H9 (cell line): Measurements from ENCODE around the gene SETD6. TPM values are rescaled to one million over a fixed set of nuclear protein-coding genes. Genes with fewer than 3 reads are reported as not detected.
A peak's percentile ranks its signal among the peaks of the same experiment; 100 is the strongest.

ENCODE experiments used
- DNase-seq: peaks from one replicate; pipeline ENCODE4 v3.0.0-alpha.2; 2017
- H2AFZ ChIP-seq: one replicate; pipeline ENCODE4 v1.6.1; 2013; ENCODE audit warnings: mild to moderate bottlenecking, low read length, control low read depth, moderate library complexity
- H2AK5ac ChIP-seq: 2 replicates; pipeline ENCODE4 v1.6.1; 2013; ENCODE audit warnings: low read length, control low read depth, mixed read lengths; ENCODE audit not compliant: insufficient read length
- H2BK120ac ChIP-seq: one replicate; pipeline ENCODE4 v1.6.1; 2013; ENCODE audit warnings: low read depth, mild to moderate bottlenecking, low read length, control low read depth, inconsistent platforms; ENCODE audit not compliant: poor library complexity, severe bottlenecking
- H2BK12ac ChIP-seq: 2 replicates; pipeline ENCODE4 v1.6.1; 2013; ENCODE audit warnings: low read length, control low read depth, mixed read lengths, low read depth; ENCODE audit not compliant: insufficient read length
- H2BK15ac ChIP-seq: 2 replicates; pipeline ENCODE4 v1.6.1; 2013; ENCODE audit warnings: low read depth, low read length, control low read depth
- H2BK20ac ChIP-seq: one replicate; pipeline ENCODE4 v1.6.1; 2013; ENCODE audit warnings: low read depth, mild to moderate bottlenecking, low read length, control low read depth, inconsistent platforms; ENCODE audit not compliant: poor library complexity, severe bottlenecking
- H2BK5ac ChIP-seq: 2 replicates; pipeline ENCODE4 v1.6.1; 2013; ENCODE audit warnings: low read length, control low read depth, mixed read lengths; ENCODE audit not compliant: insufficient read length
- H3K14ac ChIP-seq: 2 replicates; pipeline ENCODE4 v1.6.1; 2013; ENCODE audit warnings: low read length, control low read depth; ENCODE audit not compliant: insufficient read depth
- H3K18ac ChIP-seq: 2 replicates; pipeline ENCODE4 v1.6.1; 2013; ENCODE audit warnings: low read depth, mild to moderate bottlenecking, mixed read lengths, low read length, control low read depth; ENCODE audit not compliant: insufficient read length
- H3K23ac ChIP-seq: 2 replicates; pipeline ENCODE4 v1.6.1; 2013; ENCODE audit warnings: low read length, control low read depth, mixed read lengths, low read depth; ENCODE audit not compliant: insufficient read length
- H3K23me2 ChIP-seq: 2 replicates; pipeline ENCODE4 v1.6.1; 2013; ENCODE audit warnings: low read depth, mild to moderate bottlenecking, mixed read lengths, low read length, control low read depth; ENCODE audit not compliant: insufficient read length, poor library complexity, severe bottlenecking
- H3K27ac ChIP-seq: 2 replicates; pipeline ENCODE4 v1.5.1; 2013; ENCODE audit warnings: low read length, control low read depth, mixed read lengths, low read depth; ENCODE audit not compliant: insufficient read length
- H3K27me3 ChIP-seq: 2 replicates; pipeline ENCODE4 v1.6.1; 2013; ENCODE audit warnings: low read length, control low read depth, inconsistent platforms; ENCODE audit not compliant: insufficient read depth
- H3K4ac ChIP-seq: 2 replicates; pipeline ENCODE4 v1.6.1; 2013; ENCODE audit warnings: low read depth, mild to moderate bottlenecking, control low read depth, inconsistent platforms, low read length, moderate library complexity
- H3K4me1 ChIP-seq: 2 replicates; pipeline ENCODE4 v1.6.1; 2013; ENCODE audit warnings: low read length, control low read depth, inconsistent platforms; ENCODE audit not compliant: insufficient read depth
- H3K4me2 ChIP-seq: 2 replicates; pipeline ENCODE4 v1.6.1; 2013; ENCODE audit warnings: low read length, control low read depth, mixed read lengths; ENCODE audit not compliant: insufficient read length, insufficient read depth
- H3K56ac ChIP-seq: 2 replicates; pipeline ENCODE4 v1.6.1; 2013; ENCODE audit warnings: low read depth, mild to moderate bottlenecking, mixed read lengths, low read length, control low read depth; ENCODE audit not compliant: insufficient read length
- H3K79me1 ChIP-seq: 2 replicates; pipeline ENCODE4 v1.6.1; 2013; ENCODE audit warnings: low read depth, mild to moderate bottlenecking, moderate library complexity, low read length, control low read depth, inconsistent platforms; ENCODE audit not compliant: insufficient read depth, poor library complexity, severe bottlenecking
- H3K79me2 ChIP-seq: 2 replicates; pipeline ENCODE4 v1.6.1; 2013; ENCODE audit warnings: low read length, control low read depth, inconsistent platforms; ENCODE audit not compliant: insufficient read depth
- H3K9ac ChIP-seq: 2 replicates; pipeline ENCODE4 v1.6.1; 2013; ENCODE audit warnings: low read length, control low read depth, mixed read lengths; ENCODE audit not compliant: insufficient read length; ENCODE audit errors: extremely low read depth
- H3K9me3 ChIP-seq: one replicate; pipeline ENCODE4 v1.6.1; 2013; ENCODE audit warnings: low read depth, low read length, inconsistent platforms; ENCODE audit not compliant: control insufficient read depth
- H3T11ph ChIP-seq: one replicate; pipeline ENCODE4 v1.6.1; 2013; ENCODE audit warnings: mild to moderate bottlenecking, low read length, control low read depth, inconsistent platforms
- H4K20me1 ChIP-seq: one replicate; pipeline ENCODE4 v1.6.1; 2013; ENCODE audit not compliant: control insufficient read depth, insufficient read length, insufficient read depth
- H4K5ac ChIP-seq: 2 replicates; pipeline ENCODE4 v1.6.1; 2013; ENCODE audit warnings: low read depth, mild to moderate bottlenecking, mixed read lengths, low read length, control low read depth; ENCODE audit not compliant: insufficient read length
- H4K8ac ChIP-seq: replicated peaks from 2 replicates; pipeline ENCODE4 v1.6.1; 2013; ENCODE audit warnings: low read length, control low read depth, mixed read lengths, low read depth; ENCODE audit not compliant: insufficient read length
- H4K91ac ChIP-seq: 2 replicates; pipeline ENCODE4 v1.6.1; 2013; ENCODE audit warnings: low read depth, mild to moderate bottlenecking, moderate library complexity, mixed read lengths, low read length, control low read depth; ENCODE audit not compliant: insufficient read length
- H3K27ac Mint-ChIP-seq, 3 experiments: 2 replicates in 2 of 3; 3 replicates in 1 of 3; pipeline ENCODE4 v1.8.0; 2020 to 2021; ENCODE audit warnings: mixed read lengths in 3 of 3, mild to moderate bottlenecking in 1 of 3, moderate library complexity in 1 of 3
- H3K27me3 Mint-ChIP-seq: 2 replicates; pipeline ENCODE4 v1.8.0; 2021; ENCODE audit warnings: low read depth, mild to moderate bottlenecking, moderate library complexity, mixed read lengths
- H3K36me3 Mint-ChIP-seq, 3 experiments: 2 replicates in 2 of 3; 3 replicates in 1 of 3; pipeline ENCODE4 v1.8.0; 2020 to 2021; ENCODE audit warnings: low read depth in 3 of 3, mixed read lengths in 3 of 3; ENCODE audit not compliant: insufficient read depth in 1 of 3
- H3K4me1 Mint-ChIP-seq, 2 experiments: 2 replicates each; pipeline ENCODE4 v1.8.0; 2020; ENCODE audit warnings: mixed read lengths in 2 of 2
- H3K4me3 Mint-ChIP-seq, 2 experiments: 2 replicates in 1 of 2; 3 replicates in 1 of 2; pipeline ENCODE4 v1.8.0; 2020 to 2021; ENCODE audit warnings: mild to moderate bottlenecking in 2 of 2, mixed read lengths in 2 of 2, moderate library complexity in 1 of 2
- H3K9me3 Mint-ChIP-seq, 2 experiments: 2 replicates in 1 of 2; 3 replicates in 1 of 2; pipeline ENCODE4 v1.8.0; 2020; ENCODE audit warnings: mild to moderate bottlenecking in 2 of 2, mixed read lengths in 2 of 2, moderate library complexity in 1 of 2
- WGBS: extraction: QIAGEN DNeasy Blood & Tissue Kit; methylation state at CpG from one replicate; pipeline ENCODE4 v1.1.7; 2013; ENCODE audit warnings: missing lambda C conversion rate, low lambda C conversion rate, mixed read lengths; ENCODE audit not compliant: insufficient read length; ENCODE audit errors: extremely low coverage; 5-methylcytosine and 5-hydroxymethylcytosine counted together
- total RNA-seq: library from RNA; stranded (reverse); gene quantifications from 2 replicates; pipeline ENCODE4 v1.2.1, GENCODE V29; 2021
- TF ChIP-seq, protein P1 (sequence below): fragments of 200-600 bp; sonication (generic); conservative IDR thresholded peaks from 3 replicates; pipeline ENCODE4 v1.8.0; 2021; ENCODE audit warnings: antibody characterized with exemption, mild to moderate bottlenecking

SETD6 gene
- total RNA-seq, 1 experiment from 2014 or later, result 55.6 TPM

DNA sequence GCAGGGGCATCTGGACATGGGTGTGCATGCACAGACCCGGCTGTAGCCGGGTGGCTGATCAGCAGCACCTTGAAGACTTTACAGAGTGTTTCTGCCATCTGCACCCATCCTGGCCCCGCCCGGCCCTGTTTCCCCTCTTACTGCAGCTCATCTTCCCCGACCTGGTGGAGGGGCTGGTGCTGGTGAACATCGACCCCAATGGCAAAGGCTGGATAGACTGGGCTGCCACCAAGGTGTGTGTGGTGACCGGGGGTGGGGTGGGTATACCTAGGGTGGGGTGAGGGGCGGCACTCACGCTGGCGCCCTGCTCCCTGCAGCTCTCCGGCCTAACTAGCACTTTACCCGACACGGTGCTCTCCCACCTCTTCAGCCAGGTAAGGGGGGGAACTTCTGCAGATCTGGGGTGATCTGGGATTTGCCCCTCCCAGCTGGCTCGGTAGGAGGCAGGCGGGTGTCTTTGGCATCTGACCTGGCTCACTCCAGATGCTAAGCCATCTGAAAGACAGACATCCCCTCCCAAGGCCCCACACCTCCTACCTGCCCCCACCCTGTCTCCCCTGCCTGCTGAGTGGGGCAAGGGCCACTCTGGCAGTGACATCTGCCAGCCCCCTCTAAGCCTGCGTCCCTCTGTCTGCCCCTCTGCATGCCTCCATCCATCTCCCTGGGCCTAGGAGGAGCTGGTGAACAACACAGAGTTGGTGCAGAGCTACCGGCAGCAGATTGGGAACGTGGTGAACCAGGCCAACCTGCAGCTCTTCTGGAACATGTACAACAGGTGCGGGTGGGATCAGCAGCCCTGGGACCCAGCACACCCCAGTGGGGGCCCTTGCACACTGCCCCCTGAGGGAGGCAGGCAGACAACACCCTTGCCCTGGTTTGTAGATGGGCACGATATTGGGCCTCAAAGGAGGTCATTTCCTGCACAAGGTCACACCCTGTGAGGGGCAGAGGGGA lies 8.8 kb upstream of the SETD6 start:
- Histone ChIP-seq H3K18ac (no peak overlapping the region), H2BK5ac (no peak overlapping the region), H3T11ph (no peak overlapping the region), H2BK20ac (no peak overlapping the region), H2BK120ac (no peak overlapping the region), H3K79me1 (no peaks in the 10 kb centered on the region), H3K56ac (no peak overlapping the region), H2AFZ (no peak overlapping the region), H4K91ac (no peak overlapping the region), H2BK15ac (no peak overlapping the region), H3K4ac (no peak overlapping the region), H3K27me3 (no peaks in the 10 kb centered on the region), H3K23me2 (peaks cover 8% of the 10 kb centered on the region), H4K20me1 (no peaks in the 10 kb centered on the region), H4K5ac (no peak overlapping the region), H3K23ac (no peak overlapping the region), H3K4me2 (no peak overlapping the region), H3K79me2 (no peaks in the 10 kb centered on the region), H3K9ac (no peak overlapping the region), H3K27ac (no peak overlapping the region), H2AK5ac (no peak overlapping the region), H4K8ac (no peak overlapping the region), H3K9me3 (no peaks in the 10 kb centered on the region), H2BK12ac (no peak overlapping the region), H3K14ac (no peak overlapping the region), H3K4me1 (0 out of 2 replicates have a peak, but pooled peaks cover 3% of the 10 kb centered on the region)
- WGBS, result no CpG with 5 or more reads among the region's 20 CpGs
- H3K4me3 Mint-ChIP-seq, result no peak overlapping the region; a peak in 1 of 5 replicates
- TF ChIP-seq, protein P1, sequence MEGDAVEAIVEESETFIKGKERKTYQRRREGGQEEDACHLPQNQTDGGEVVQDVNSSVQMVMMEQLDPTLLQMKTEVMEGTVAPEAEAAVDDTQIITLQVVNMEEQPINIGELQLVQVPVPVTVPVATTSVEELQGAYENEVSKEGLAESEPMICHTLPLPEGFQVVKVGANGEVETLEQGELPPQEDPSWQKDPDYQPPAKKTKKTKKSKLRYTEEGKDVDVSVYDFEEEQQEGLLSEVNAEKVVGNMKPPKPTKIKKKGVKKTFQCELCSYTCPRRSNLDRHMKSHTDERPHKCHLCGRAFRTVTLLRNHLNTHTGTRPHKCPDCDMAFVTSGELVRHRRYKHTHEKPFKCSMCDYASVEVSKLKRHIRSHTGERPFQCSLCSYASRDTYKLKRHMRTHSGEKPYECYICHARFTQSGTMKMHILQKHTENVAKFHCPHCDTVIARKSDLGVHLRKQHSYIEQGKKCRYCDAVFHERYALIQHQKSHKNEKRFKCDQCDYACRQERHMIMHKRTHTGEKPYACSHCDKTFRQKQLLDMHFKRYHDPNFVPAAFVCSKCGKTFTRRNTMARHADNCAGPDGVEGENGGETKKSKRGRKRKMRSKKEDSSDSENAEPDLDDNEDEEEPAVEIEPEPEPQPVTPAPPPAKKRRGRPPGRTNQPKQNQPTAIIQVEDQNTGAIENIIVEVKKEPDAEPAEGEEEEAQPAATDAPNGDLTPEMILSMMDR, result no peak
- peak overlapping the region in 1 of 3 experiments; percentile 78; a peak in 2 of 7 replicates for H3K27ac Mint-ChIP-seq
- H3K27me3 Mint-ChIP-seq, result peaks cover 8% of the 10 kb centered on the region
- peak; percentile 26 for DNase-seq
- no peaks in the 10 kb centered on the region for H3K9me3 Mint-ChIP-seq
- peaks cover 2 to 10% of the 10 kb centered on the region in 2 experiments for H3K4me1 Mint-ChIP-seq
- peaks cover 8 to 15% (median 9%) of the 10 kb centered on the region in 3 experiments; a peak in 6 of 7 replicates for H3K36me3 Mint-ChIP-seq
